Gastroesophageal sphincter (tissue), 4 donors: ENCODE results near the gene CD200R1. TPM values are rescaled to one million over a fixed set of nuclear protein-coding genes. Genes with fewer than 3 reads are reported as not detected.

Source experiments
- ATAC-seq: fragments of 150-250 bp; one replicate; pipeline ENCODE4 v1.9.1; 2016; ENCODE audit warnings: mild to moderate bottlenecking, moderate library complexity
- H3K27ac ChIP-seq, 4 donors: fragments of 200-600 bp; sonication (generic) in 3 of 4; 1 replicate in 3 of 4; 2 replicates in 1 of 4; pipeline ENCODE4 v1.5.1; 2016 to 2019
- H3K27me3 ChIP-seq: fragments of 200-600 bp; sonication (generic); one replicate; pipeline ENCODE4 v1.5.1; 2019
- H3K36me3 ChIP-seq, 2 donors: fragments of 200-600 bp; sonication (generic); one replicate each; pipeline ENCODE4 v1.5.1; 2019; ENCODE audit warnings: control low read depth in 1 of 2
- H3K4me1 ChIP-seq, 3 donors: fragments of 200-600 bp; sonication (generic); 1 replicate in 2 of 3; 2 replicates in 1 of 3; pipeline ENCODE4 v1.5.1; 2016 to 2019; ENCODE audit warnings: control low read depth in 2 of 3
- H3K4me3 ChIP-seq, 2 donors: fragments of 200-600 bp; sonication (generic); one replicate each; pipeline ENCODE4 v1.5.1; 2019; ENCODE audit warnings: mild to moderate bottlenecking in 1 of 2, moderate library complexity in 1 of 2
- H3K9me3 ChIP-seq, 3 donors: fragments of 200-600 bp; sonication (generic); one replicate each; pipeline ENCODE4 v1.5.1; 2017 to 2019; ENCODE audit warnings: control low read depth in 2 of 3
- CTCF ChIP-seq, 4 experiments: fragments of 200-600 bp in 2 of 4; fragments of 450-650 bp in 2 of 4; sonication (generic) in 1 of 4; IDR thresholded peaks; one replicate each; pipeline ENCODE4 v1.5.1; 2017 to 2019; ENCODE audit warnings: antibody characterized with exemption in 4 of 4, mild to moderate bottlenecking in 2 of 4, moderate library complexity in 2 of 4
- EP300 ChIP-seq: sonication (generic); formaldehyde crosslinking; IDR thresholded peaks from one replicate; pipeline ENCODE4 v1.6.1; 2017; ENCODE audit warnings: antibody characterized with exemption, mild to moderate bottlenecking
- POLR2A ChIP-seq, 2 donors: fragments of 450-650 bp; IDR thresholded peaks; one replicate each; pipeline ENCODE4 v1.6.1; 2017; ENCODE audit warnings: antibody characterized with exemption in 2 of 2, mild to moderate bottlenecking in 2 of 2, moderate library complexity in 1 of 2
- POLR2AphosphoS5 ChIP-seq: sonication (generic); formaldehyde crosslinking; IDR thresholded peaks from one replicate; pipeline ENCODE4 v1.6.1; 2017; ENCODE audit warnings: antibody characterized with exemption
- WGBS, 2 donors: methylation state at CpG; one replicate each; pipeline ENCODE4 v1.1.5; 2018; ENCODE audit warnings: low coverage in 1 of 2; 5-methylcytosine and 5-hydroxymethylcytosine counted together
- total RNA-seq, 4 donors: library from RNA; depleted of rRNA; stranded (reverse); fragments of >200 nt; gene quantifications; one replicate each; pipeline ENCODE4 v1.1.0, GENCODE V29; 2016

CD200R1 gene
- total RNA-seq, 4 donors from 2014 or later, result 0.78 to 4.9 (median 1.8) TPM

GRCh38 chr3:112967425-112967824 is 7.5 kb downstream of the CD200R1 start:
- TF ChIP-seq POLR2AphosphoS5 (no peak), CTCF (IDR thresholded peaks at IDR 0.05) (no peak), EP300 (no peak), POLR2A (IDR thresholded peaks at IDR 0.05) (no peak)
- 95 to 100% methylated on average over 1 of the region's 1 CpG for WGBS, 2 donors
- Histone ChIP-seq H3K4me3 (no peak overlapping the region), H3K36me3 (no peaks in the 10 kb centered on the region), H3K4me1 (no peaks in the 10 kb centered on the region), H3K9me3 (no peaks in the 10 kb centered on the region), H3K27me3 (no peaks in the 10 kb centered on the region), H3K27ac (no peak overlapping the region)
- ATAC-seq, result no peak

- H3K27me3 ChIP-seq, result no peaks in the 10 kb centered on the region
- H3K27ac ChIP-seq, result no peak overlapping the region
- no peak overlapping the region for H3K4me3 ChIP-seq
- TF ChIP-seq POLR2AphosphoS5 (no peak), CTCF (IDR thresholded peaks at IDR 0.05) (no peak), POLR2A (IDR thresholded peaks at IDR 0.05) (no peak), EP300 (no peak)
- ATAC-seq, result no peak
- H3K4me1 ChIP-seq, result no peaks in the 10 kb centered on the region
- 56 to 63% methylated on average over 2 of the region's 2 CpGs for WGBS, 2 donors
- H3K9me3 ChIP-seq, result no peaks in the 10 kb centered on the region
- no peaks in the 10 kb centered on the region for H3K36me3 ChIP-seq
Observed at GRCh38 chr3:112966633-112967032, 8.3 kb downstream of the CD200R1 start.

GRCh38 chr3:112965656-112966055 is 9.2 kb downstream of the CD200R1 start:
- TF ChIP-seq CTCF (IDR thresholded peaks at IDR 0.05) (no peak), EP300 (no peak), POLR2AphosphoS5 (no peak), POLR2A (IDR thresholded peaks at IDR 0.05) (no peak)
- Histone ChIP-seq H3K4me3 (no peak overlapping the region), H3K4me1 (no peaks in the 10 kb centered on the region), H3K9me3 (no peaks in the 10 kb centered on the region), H3K36me3 (no peaks in the 10 kb centered on the region), H3K27me3 (no peaks in the 10 kb centered on the region), H3K27ac (no peak overlapping the region)
- ATAC-seq, result no peak
- WGBS, 2 donors, result 60 to 92% methylated on average over 1 to 6 of the region's 6 CpGs

GRCh38 chr3:112963683-112964082 is 11.2 kb downstream of the CD200R1 start:
- Histone ChIP-seq H3K4me3 (no peak overlapping the region), H3K27me3 (no peaks in the 10 kb centered on the region), H3K9me3 (no peaks in the 10 kb centered on the region), H3K4me1 (no peaks in the 10 kb centered on the region), H3K36me3 (no peaks in the 10 kb centered on the region), H3K27ac (no peak overlapping the region)
- TF ChIP-seq POLR2A (IDR thresholded peaks at IDR 0.05) (no peak), CTCF (IDR thresholded peaks at IDR 0.05) (no peak), EP300 (no peak), POLR2AphosphoS5 (no peak)
- no peak for ATAC-seq

GRCh38 chr3:112958811-112959560 is 15.9 kb downstream of the CD200R1 start:
- H3K9me3 ChIP-seq, result peaks cover 0 to 24% (median 0%) of the 10 kb centered on the region in 3 donors
- H3K27me3 ChIP-seq, result no peaks in the 10 kb centered on the region
- TF ChIP-seq POLR2A (IDR thresholded peaks at IDR 0.05) (no peak), CTCF (IDR thresholded peaks at IDR 0.05) (no peak), POLR2AphosphoS5 (no peak)
- no peak for ATAC-seq
- no peak overlapping the region for H3K27ac ChIP-seq
- no peaks in the 10 kb centered on the region for H3K36me3 ChIP-seq
- 44 to 66% methylated on average over 5 to 6 of the region's 6 CpGs for WGBS, 2 donors
- H3K4me1 ChIP-seq, result no peaks in the 10 kb centered on the region
- no peak overlapping the region for H3K4me3 ChIP-seq
